Mesendoderm (in vitro differentiated cells): ENCODE results near the gene ARMH3.

Experiments
- DNase-seq: peaks from one replicate; pipeline ENCODE4 v3.0.0; 2013
- H2AK5ac ChIP-seq: 2 replicates; pipeline ENCODE4 v1.6.1; 2013; ENCODE audit warnings: low read length, inconsistent platforms
- H2BK120ac ChIP-seq: 2 replicates; pipeline ENCODE4 v1.6.1; 2013; ENCODE audit warnings: low read depth, mild to moderate bottlenecking, low read length, moderate library complexity, mixed read lengths
- H2BK15ac ChIP-seq: replicated peaks from 2 replicates; pipeline ENCODE4 v1.6.1; 2013; ENCODE audit warnings: low read depth, mild to moderate bottlenecking, moderate library complexity
- H2BK5ac ChIP-seq: 2 replicates; pipeline ENCODE4 v1.6.1; 2013; ENCODE audit warnings: low read length, inconsistent platforms
- H3K18ac ChIP-seq: 2 replicates; pipeline ENCODE4 v1.6.1; 2013; ENCODE audit warnings: mild to moderate bottlenecking, low read length, mixed read lengths
- H3K23ac ChIP-seq: one replicate; pipeline ENCODE4 v1.6.1; 2013; ENCODE audit warnings: low read length
- H3K27ac ChIP-seq: 2 replicates; pipeline ENCODE4 v1.5.1; 2013; ENCODE audit warnings: low read depth, mild to moderate bottlenecking, inconsistent platforms, low read length, moderate library complexity
- H3K27me3 ChIP-seq: 2 replicates; pipeline ENCODE4 v1.6.1; 2013; ENCODE audit warnings: low read length, control low read depth, mild to moderate bottlenecking, inconsistent platforms; ENCODE audit not compliant: insufficient read depth, poor library complexity
- H3K36me3 ChIP-seq: 2 replicates; pipeline ENCODE4 v1.6.1; 2013; ENCODE audit warnings: low read length, inconsistent platforms; ENCODE audit not compliant: control insufficient read depth, insufficient read depth
- H3K4ac ChIP-seq: one replicate; pipeline ENCODE4 v1.6.1; 2013; ENCODE audit warnings: low read depth, mild to moderate bottlenecking, low read length, moderate library complexity
- H3K4me1 ChIP-seq: 2 replicates; pipeline ENCODE4 v1.6.1; 2013; ENCODE audit warnings: low read depth, low read length, inconsistent platforms; ENCODE audit not compliant: control insufficient read depth
- H3K4me2 ChIP-seq: 2 replicates; pipeline ENCODE4 v1.6.1; 2013; ENCODE audit warnings: low read length
- H3K4me3 ChIP-seq: 2 replicates; pipeline ENCODE4 v1.5.1; 2013; ENCODE audit warnings: mild to moderate bottlenecking, low read length
- H3K56ac ChIP-seq: one replicate; pipeline ENCODE4 v1.6.1; 2013; ENCODE audit warnings: low read length
- H3K79me1 ChIP-seq: 2 replicates; pipeline ENCODE4 v1.6.1; 2013; ENCODE audit warnings: low read length, inconsistent platforms
- H3K79me2 ChIP-seq: 2 replicates; pipeline ENCODE4 v1.6.1; 2013; ENCODE audit warnings: mild to moderate bottlenecking, low read length; ENCODE audit not compliant: control insufficient read depth, insufficient read depth
- H3K9ac ChIP-seq: 2 replicates; pipeline ENCODE4 v1.6.1; 2013; ENCODE audit warnings: low read length, inconsistent platforms
- H4K5ac ChIP-seq: one replicate; pipeline ENCODE4 v1.6.1; 2013; ENCODE audit warnings: low read length
- H4K8ac ChIP-seq: one replicate; pipeline ENCODE4 v1.6.1; 2013; ENCODE audit warnings: low read depth, mild to moderate bottlenecking, control low read depth, low read length, moderate library complexity
- WGBS: extraction: QIAGEN DNeasy Blood & Tissue Kit; methylation state at CpG from one replicate; pipeline ENCODE4 v1.1.7; 2013; ENCODE audit warnings: low lambda C conversion rate, missing lambda C conversion rate; ENCODE audit not compliant: insufficient coverage; ENCODE audit errors: extremely low coverage; 5-methylcytosine and 5-hydroxymethylcytosine counted together

ARMH3 gene

GRCh38 chr10:101880232-101880573 is 175.8 kb downstream of the ARMH3 start:
- Histone ChIP-seq H3K79me1 (no peaks in the 10 kb centered on the region), H2BK120ac (no peak overlapping the region), H3K23ac (no peak overlapping the region), H3K4me1 (no peaks in the 10 kb centered on the region), H2BK15ac (no peak overlapping the region), H3K36me3 (no peaks in the 10 kb centered on the region), H3K9ac (no peak overlapping the region), H3K27me3 (no peaks in the 10 kb centered on the region), H3K27ac (no peak overlapping the region), H3K4me2 (no peak overlapping the region), H3K4ac (no peak overlapping the region), H3K4me3 (no peak overlapping the region), H3K79me2 (no peaks in the 10 kb centered on the region), H2BK5ac (no peak overlapping the region), H4K5ac (no peak overlapping the region), H2AK5ac (no peak overlapping the region), H3K56ac (no peak overlapping the region), H4K8ac (no peak overlapping the region), H3K18ac (no peak overlapping the region)
- DNase-seq: no peak
- WGBS: no CpG with 5 or more reads among the region's 2 CpGs

- H3K4me1 ChIP-seq: no peaks in the 10 kb centered on the region
- H2BK15ac ChIP-seq: no peak overlapping the region
- H3K79me1 ChIP-seq: no peaks in the 10 kb centered on the region
- no peaks in the 10 kb centered on the region for H3K27me3 ChIP-seq
- H3K4me3 ChIP-seq: no peak overlapping the region
- no peak for DNase-seq
- no peak overlapping the region for H3K18ac ChIP-seq
- no peaks in the 10 kb centered on the region for H3K36me3 ChIP-seq
- no peaks in the 10 kb centered on the region for H3K79me2 ChIP-seq
- no peak overlapping the region for H3K23ac ChIP-seq
- H3K56ac ChIP-seq: no peak overlapping the region
- no peak overlapping the region for H2BK120ac ChIP-seq
- no peak overlapping the region for H3K27ac ChIP-seq
- H3K9ac ChIP-seq: no peak overlapping the region
- no peak overlapping the region for H3K4ac ChIP-seq
- H3K4me2 ChIP-seq: no peak overlapping the region
- H2AK5ac ChIP-seq: no peak overlapping the region
- H2BK5ac ChIP-seq: no peak overlapping the region
- H4K5ac ChIP-seq: no peak overlapping the region
- H4K8ac ChIP-seq: no peak overlapping the region
- no CpG with 5 or more reads among the region's 13 CpGs for WGBS
These were observed 176.3 kb downstream of the ARMH3 start for GRCh38 chr10:101879456-101880231.

- WGBS: no CpG with 5 or more reads among the region's 3 CpGs
- Histone ChIP-seq H3K23ac (no peak overlapping the region), H3K27ac (no peak overlapping the region), H3K56ac (no peak overlapping the region), H3K9ac (no peak overlapping the region), H2BK120ac (no peak overlapping the region), H3K79me1 (no peaks in the 10 kb centered on the region), H2BK5ac (no peak overlapping the region), H3K4me2 (no peak overlapping the region), H4K5ac (no peak overlapping the region), H4K8ac (no peak overlapping the region), H3K36me3 (no peaks in the 10 kb centered on the region), H3K4me3 (no peak overlapping the region), H3K4me1 (no peaks in the 10 kb centered on the region), H3K18ac (no peak overlapping the region), H2AK5ac (no peak overlapping the region), H3K4ac (no peak overlapping the region), H2BK15ac (no peak overlapping the region), H3K27me3 (no peaks in the 10 kb centered on the region), H3K79me2 (no peaks in the 10 kb centered on the region)
- DNase-seq: no peak
These were observed 177.1 kb downstream of the ARMH3 start for GRCh38 chr10:101878869-101879268.

- Histone ChIP-seq H3K4me3 (no peak overlapping the region), H4K8ac (no peak overlapping the region), H2AK5ac (no peak overlapping the region), H3K79me1 (no peaks in the 10 kb centered on the region), H2BK15ac (no peak overlapping the region), H3K23ac (no peak overlapping the region), H2BK120ac (no peak overlapping the region), H3K9ac (no peak overlapping the region), H4K5ac (no peak overlapping the region), H3K27ac (no peak overlapping the region), H3K27me3 (no peaks in the 10 kb centered on the region), H2BK5ac (no peak overlapping the region), H3K79me2 (no peaks in the 10 kb centered on the region), H3K4me1 (no peaks in the 10 kb centered on the region), H3K56ac (no peak overlapping the region), H3K4me2 (no peak overlapping the region), H3K18ac (no peak overlapping the region), H3K4ac (no peak overlapping the region), H3K36me3 (no peaks in the 10 kb centered on the region)
- DNase-seq: no peak
- WGBS: no CpG with 5 or more reads among the region's 3 CpGs
These were observed 180.8 kb downstream of the ARMH3 start for GRCh38 chr10:101875068-101875688.

- no peak overlapping the region for H2BK15ac ChIP-seq
- H2BK5ac ChIP-seq: no peak overlapping the region
- no peak overlapping the region for H4K5ac ChIP-seq
- no peak overlapping the region for H3K9ac ChIP-seq
- H3K23ac ChIP-seq: no peak overlapping the region
- no peak overlapping the region for H3K18ac ChIP-seq
- no peaks in the 10 kb centered on the region for H3K36me3 ChIP-seq
- no peak overlapping the region for H2BK120ac ChIP-seq
- H2AK5ac ChIP-seq: no peak overlapping the region
- no peaks in the 10 kb centered on the region for H3K79me2 ChIP-seq
- no peak for DNase-seq
- H3K4me2 ChIP-seq: no peak overlapping the region
- no peak overlapping the region for H3K4ac ChIP-seq
- H3K4me3 ChIP-seq: no peak overlapping the region
- no peak overlapping the region for H3K27ac ChIP-seq
- H3K4me1 ChIP-seq: no peaks in the 10 kb centered on the region
- H4K8ac ChIP-seq: no peak overlapping the region
- H3K27me3 ChIP-seq: no peaks in the 10 kb centered on the region
- no peaks in the 10 kb centered on the region for H3K79me1 ChIP-seq
- no peak overlapping the region for H3K56ac ChIP-seq
These were observed 181.7 kb downstream of the ARMH3 start for GRCh38 chr10:101874252-101874651.

- Histone ChIP-seq H2BK120ac (no peak overlapping the region), H4K5ac (no peak overlapping the region), H3K9ac (no peak overlapping the region), H3K4me3 (no peak overlapping the region), H3K56ac (no peak overlapping the region), H3K79me1 (no peaks in the 10 kb centered on the region), H3K36me3 (no peaks in the 10 kb centered on the region), H3K4ac (no peak overlapping the region), H4K8ac (no peak overlapping the region), H3K18ac (no peak overlapping the region), H3K27ac (no peak overlapping the region), H3K27me3 (no peaks in the 10 kb centered on the region), H2BK5ac (no peak overlapping the region), H3K4me1 (no peaks in the 10 kb centered on the region), H3K79me2 (no peaks in the 10 kb centered on the region), H3K23ac (no peak overlapping the region), H2AK5ac (no peak overlapping the region), H3K4me2 (no peak overlapping the region), H2BK15ac (no peak overlapping the region)
- WGBS: no CpG with 5 or more reads among the region's 1 CpG
- DNase-seq: no peak
These were observed 188.0 kb downstream of the ARMH3 start for GRCh38 chr10:101867931-101868330.
